Brain microvascular endothelial cell (primary cell): ENCODE results near the gene CYTH4.
A peak's percentile ranks its signal among the peaks of the same experiment; 100 is the strongest.

ENCODE experiments used
- DNase-seq: peaks from one replicate; pipeline ENCODE4 v3.0.0-alpha.2; 2020
- H3K27ac ChIP-seq: fragments of 250-450 bp; sonication (Bioruptor Pico); 2 replicates; pipeline ENCODE4 v1.5.1; 2020; ENCODE audit warnings: mild to moderate bottlenecking, moderate library complexity
- H3K27me3 ChIP-seq: fragments of 250-450 bp; sonication (Bioruptor Pico); replicated peaks from 2 replicates; pipeline ENCODE4 v1.5.1; 2020; ENCODE audit warnings: mild to moderate bottlenecking
- H3K36me3 ChIP-seq: fragments of 250-450 bp; sonication (Bioruptor Pico); replicated peaks from 2 replicates; pipeline ENCODE4 v1.5.1; 2020; ENCODE audit warnings: mild to moderate bottlenecking
- H3K4me3 ChIP-seq: 2 replicates; pipeline ENCODE4 v1.5.1; 2011; ENCODE audit warnings: low read depth, mild to moderate bottlenecking, control low read depth, low read length, moderate library complexity
- in situ Hi-C: cut with HindIII; loops from 2 replicates; pipeline ENCODE4 v1.10.0; 2017; ENCODE audit warnings: low sequenced_read_pairs, low pct_ligation_motif_present
- TF ChIP-seq, protein P1 (sequence below): IDR thresholded peaks from 2 replicates; pipeline ENCODE4 v1.5.1; 2011; ENCODE audit warnings: low read depth, mild to moderate bottlenecking, moderate library complexity, low read length, control low read depth, inconsistent platforms; ENCODE audit errors: missing control alignments

CYTH4 gene

GRCh38 chr22:37334461-37334858 lies 52.2 kb downstream of the CYTH4 start:
- Histone ChIP-seq H3K4me3 (no peak overlapping the region), H3K27ac (no peak overlapping the region), H3K36me3 (no peaks in the 10 kb centered on the region), H3K27me3 (peaks cover 11% of the 10 kb centered on the region)
- TF ChIP-seq, protein P1, sequence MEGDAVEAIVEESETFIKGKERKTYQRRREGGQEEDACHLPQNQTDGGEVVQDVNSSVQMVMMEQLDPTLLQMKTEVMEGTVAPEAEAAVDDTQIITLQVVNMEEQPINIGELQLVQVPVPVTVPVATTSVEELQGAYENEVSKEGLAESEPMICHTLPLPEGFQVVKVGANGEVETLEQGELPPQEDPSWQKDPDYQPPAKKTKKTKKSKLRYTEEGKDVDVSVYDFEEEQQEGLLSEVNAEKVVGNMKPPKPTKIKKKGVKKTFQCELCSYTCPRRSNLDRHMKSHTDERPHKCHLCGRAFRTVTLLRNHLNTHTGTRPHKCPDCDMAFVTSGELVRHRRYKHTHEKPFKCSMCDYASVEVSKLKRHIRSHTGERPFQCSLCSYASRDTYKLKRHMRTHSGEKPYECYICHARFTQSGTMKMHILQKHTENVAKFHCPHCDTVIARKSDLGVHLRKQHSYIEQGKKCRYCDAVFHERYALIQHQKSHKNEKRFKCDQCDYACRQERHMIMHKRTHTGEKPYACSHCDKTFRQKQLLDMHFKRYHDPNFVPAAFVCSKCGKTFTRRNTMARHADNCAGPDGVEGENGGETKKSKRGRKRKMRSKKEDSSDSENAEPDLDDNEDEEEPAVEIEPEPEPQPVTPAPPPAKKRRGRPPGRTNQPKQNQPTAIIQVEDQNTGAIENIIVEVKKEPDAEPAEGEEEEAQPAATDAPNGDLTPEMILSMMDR: no peak
- no peak for DNase-seq
- in situ Hi-C loops: no loop called here

DNA sequence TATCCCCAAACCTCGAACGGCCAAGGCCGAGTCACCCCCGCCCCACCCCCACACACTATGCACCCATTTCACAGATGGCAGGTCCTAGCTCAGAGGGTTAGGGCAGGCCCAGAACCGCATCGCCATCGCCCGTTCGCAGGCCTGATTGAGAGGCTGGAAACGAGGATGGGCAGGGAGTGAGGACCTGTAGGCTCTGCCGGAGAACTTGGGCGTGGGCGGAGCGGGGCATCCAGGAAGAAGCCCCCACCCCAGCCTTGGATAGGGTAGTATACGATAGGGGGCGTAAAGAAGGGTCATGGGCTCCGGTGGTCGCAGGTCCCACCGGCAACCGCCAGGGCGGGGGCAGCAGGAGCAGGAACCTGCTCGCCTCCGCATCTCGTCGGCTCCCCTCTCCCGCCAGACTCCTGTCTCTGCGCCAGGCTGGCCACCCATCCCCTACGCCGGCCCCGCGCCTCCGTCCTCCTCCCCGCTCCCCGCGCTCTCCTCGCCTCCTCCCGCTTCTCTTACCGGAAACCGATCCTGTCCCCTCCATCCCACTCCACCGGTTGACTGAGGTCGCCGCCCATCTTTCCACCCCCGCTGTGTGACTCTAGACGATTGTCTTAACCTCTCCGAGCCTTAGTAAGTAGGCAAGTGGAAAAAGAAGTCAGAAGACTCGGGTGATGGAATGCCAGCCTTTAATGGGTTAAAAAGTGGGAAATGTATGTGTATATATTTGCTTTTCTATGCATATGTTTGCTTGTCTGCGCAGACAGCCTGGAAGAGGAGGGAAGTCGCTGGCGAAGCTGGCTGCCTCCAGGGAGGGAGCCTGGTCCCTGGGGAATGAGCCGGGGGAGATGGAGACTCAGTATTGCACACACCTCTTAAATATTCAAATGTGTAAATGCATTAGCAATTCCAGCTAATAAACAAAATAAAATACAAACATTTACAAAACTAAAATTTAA lies 52.8 kb downstream of the CYTH4 start:
- in situ Hi-C loops: no loop called here
- Histone ChIP-seq H3K27ac (no peak overlapping the region), H3K36me3 (no peaks in the 10 kb centered on the region), H3K4me3 (peak overlapping the region; percentile 27), H3K27me3 (peaks cover 11% of the 10 kb centered on the region)
- no peak for DNase-seq
- TF ChIP-seq, protein P1: peak; percentile 18

GRCh38 chr22:37335806-37336199 lies 53.5 kb downstream of the CYTH4 start:
- in situ Hi-C loops: no loop called here
- TF ChIP-seq, protein P1: no peak
- no peak for DNase-seq
- Histone ChIP-seq H3K27me3 (peaks cover 14% of the 10 kb centered on the region), H3K4me3 (no peak overlapping the region), H3K27ac (no peak overlapping the region), H3K36me3 (no peaks in the 10 kb centered on the region)

DNA sequence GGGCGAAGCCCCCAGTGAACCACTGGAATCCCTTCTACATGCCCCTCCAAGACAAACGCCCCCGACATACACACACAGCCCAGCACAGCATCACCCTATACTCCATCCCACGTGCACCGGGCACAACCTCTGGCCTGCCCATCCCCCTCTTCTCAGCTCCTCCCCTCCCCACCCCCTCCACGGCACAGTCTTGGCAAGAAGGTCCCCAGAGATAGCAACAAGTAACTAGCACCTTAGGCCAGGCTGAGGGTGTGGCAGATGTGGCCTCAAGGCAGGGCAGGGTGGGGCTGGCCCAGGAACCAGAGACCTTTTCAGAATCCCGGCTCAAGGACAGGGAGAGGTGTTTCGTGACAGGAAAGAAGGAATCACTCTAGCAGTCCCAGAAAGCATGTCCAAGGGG lies 54.3 kb downstream of the CYTH4 start:
- no peak for DNase-seq
- Histone ChIP-seq H3K27me3 (peaks cover 20% of the 10 kb centered on the region), H3K36me3 (no peaks in the 10 kb centered on the region), H3K27ac (no peak overlapping the region), H3K4me3 (no peak overlapping the region)
- in situ Hi-C loops: no loop called here
- TF ChIP-seq, protein P1: no peak

- DNase-seq: no peak
- peaks cover 27% of the 10 kb centered on the region for H3K27me3 ChIP-seq
Measured at GRCh38 chr22:37337204-37337943, 55.1 kb downstream of the CYTH4 start.

More at GRCh38 chr22:37337204-37337943, 55.1 kb downstream of the CYTH4 start:
- Histone ChIP-seq H3K36me3 (no peaks in the 10 kb centered on the region), H3K4me3 (no peak overlapping the region), H3K27ac (no peak overlapping the region)
- TF ChIP-seq, protein P1: no peak
- in situ Hi-C loops: no loop called here
